GM06990 (cell line): Measurements from ENCODE around the gene EML2.
"Not testable (repeated sequence)": the region's sequence is repeated elsewhere in the genome, so short reads cannot be mapped to it uniquely, and the experiment has no call there.

ENCODE experiments used
- DNase-seq: peaks from one replicate; pipeline ENCODE4 v3.0.0-alpha.2; 2011; ENCODE audit not compliant: insufficient read length; ENCODE audit errors: extremely low read depth
- H3K27me3 ChIP-seq: replicated peaks from 2 replicates; pipeline ENCODE4 v1.6.0; 2011; ENCODE audit warnings: low read length; ENCODE audit not compliant: control insufficient read depth, insufficient read depth
- H3K36me3 ChIP-seq: 2 replicates; pipeline ENCODE4 v1.5.1; 2011; ENCODE audit warnings: low read length; ENCODE audit not compliant: control insufficient read depth, insufficient read depth
- H3K4me3 ChIP-seq: replicated peaks from 2 replicates; pipeline ENCODE4 v1.5.1; 2011; ENCODE audit warnings: low read depth, mild to moderate bottlenecking, control low read depth, low read length
- TF ChIP-seq, protein P1 (sequence below): IDR thresholded peaks from 2 replicates; pipeline ENCODE4 v1.5.1; 2011; ENCODE audit warnings: low read length, control low read depth, mild to moderate bottlenecking, inconsistent platforms; ENCODE audit not compliant: insufficient read depth, poor library complexity, severe bottlenecking

The EML2 gene

DNA sequence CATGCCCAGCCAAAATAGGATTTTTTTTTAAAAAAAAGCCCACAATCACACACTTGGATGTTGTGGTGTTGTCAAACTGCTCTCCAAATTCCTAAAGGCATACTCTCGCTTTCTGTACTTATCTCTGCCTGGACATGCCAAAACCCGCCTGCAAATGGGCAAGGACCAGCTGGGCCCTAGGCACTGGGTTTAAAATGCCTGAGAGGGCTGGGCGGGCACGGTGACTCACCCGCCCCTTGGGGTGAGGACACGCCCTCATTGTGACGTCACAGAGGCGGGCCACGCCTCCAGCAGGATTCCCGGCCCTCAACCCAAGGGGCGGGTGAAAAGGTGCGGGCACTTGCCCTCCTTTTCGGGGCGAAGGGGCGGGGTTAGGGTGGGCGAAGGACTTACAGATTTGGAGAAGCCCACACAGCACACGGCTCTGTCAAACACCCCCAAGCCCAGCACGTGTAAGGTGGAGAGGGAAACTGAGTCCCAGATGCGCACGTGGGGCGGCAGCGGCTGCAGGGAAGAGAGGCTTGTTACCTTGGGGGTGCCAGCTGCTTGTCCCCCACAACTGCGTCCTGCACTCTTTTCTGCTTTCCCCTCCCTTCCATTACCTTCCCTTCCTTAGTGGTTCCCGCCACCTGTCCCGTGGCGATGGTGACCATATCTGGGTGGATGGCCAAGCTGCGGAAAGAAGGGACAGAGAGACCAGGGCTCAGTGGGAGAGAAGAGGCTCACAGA, 6.6 kb downstream of the EML2 start:
- Histone ChIP-seq H3K4me3 (no peak overlapping the region), H3K27me3 (no peaks in the 10 kb centered on the region), H3K36me3 (peaks cover 13% of the 10 kb centered on the region)
- DNase-seq, result peak; percentile 62
- TF ChIP-seq, protein P1, sequence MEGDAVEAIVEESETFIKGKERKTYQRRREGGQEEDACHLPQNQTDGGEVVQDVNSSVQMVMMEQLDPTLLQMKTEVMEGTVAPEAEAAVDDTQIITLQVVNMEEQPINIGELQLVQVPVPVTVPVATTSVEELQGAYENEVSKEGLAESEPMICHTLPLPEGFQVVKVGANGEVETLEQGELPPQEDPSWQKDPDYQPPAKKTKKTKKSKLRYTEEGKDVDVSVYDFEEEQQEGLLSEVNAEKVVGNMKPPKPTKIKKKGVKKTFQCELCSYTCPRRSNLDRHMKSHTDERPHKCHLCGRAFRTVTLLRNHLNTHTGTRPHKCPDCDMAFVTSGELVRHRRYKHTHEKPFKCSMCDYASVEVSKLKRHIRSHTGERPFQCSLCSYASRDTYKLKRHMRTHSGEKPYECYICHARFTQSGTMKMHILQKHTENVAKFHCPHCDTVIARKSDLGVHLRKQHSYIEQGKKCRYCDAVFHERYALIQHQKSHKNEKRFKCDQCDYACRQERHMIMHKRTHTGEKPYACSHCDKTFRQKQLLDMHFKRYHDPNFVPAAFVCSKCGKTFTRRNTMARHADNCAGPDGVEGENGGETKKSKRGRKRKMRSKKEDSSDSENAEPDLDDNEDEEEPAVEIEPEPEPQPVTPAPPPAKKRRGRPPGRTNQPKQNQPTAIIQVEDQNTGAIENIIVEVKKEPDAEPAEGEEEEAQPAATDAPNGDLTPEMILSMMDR, result no peak

DNA sequence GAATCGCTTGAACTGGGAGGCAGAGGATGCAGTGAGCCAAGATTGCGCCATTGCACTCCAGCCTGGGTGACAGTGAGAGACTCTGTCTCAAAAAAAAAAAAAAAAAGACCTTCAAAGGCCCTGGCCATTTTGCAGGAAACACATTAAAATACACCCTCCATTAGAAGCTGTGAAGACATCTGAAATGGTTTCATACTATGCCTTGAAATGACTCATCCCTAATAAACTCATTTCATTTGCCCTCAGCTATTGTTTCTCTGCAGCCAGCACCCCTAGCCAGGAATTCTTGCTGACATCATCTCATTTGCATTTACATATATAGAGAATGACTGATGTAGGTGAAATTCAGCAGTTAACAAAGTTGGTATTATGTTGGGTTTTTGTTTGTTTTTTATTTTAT, 8.7 kb downstream of the EML2 start:
- Histone ChIP-seq H3K36me3 (peaks cover 17% of the 10 kb centered on the region), H3K27me3 (no peaks in the 10 kb centered on the region), H3K4me3 (no peak overlapping the region)
- TF ChIP-seq, protein P1, result no peak
- DNase-seq, result peak; percentile 58

DNA sequence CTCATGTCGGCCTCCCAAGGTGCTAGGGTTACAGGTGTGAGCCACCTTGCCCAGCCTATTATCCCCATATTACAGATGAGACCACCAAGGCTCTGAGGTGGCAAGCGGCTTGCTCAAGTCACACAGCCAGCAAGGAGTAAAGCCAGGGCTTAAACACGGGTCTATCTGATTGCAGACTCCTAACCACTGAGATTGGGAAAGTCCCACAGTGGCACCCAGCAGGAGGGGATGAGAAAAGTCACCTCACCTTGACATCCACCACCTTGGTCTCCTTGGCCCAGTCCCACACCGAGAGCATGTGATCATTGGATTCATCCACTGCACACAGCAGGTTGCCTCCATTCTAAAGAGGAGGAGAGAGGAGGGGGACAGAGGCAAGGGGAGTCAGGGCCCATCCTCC, 9.5 kb downstream of the EML2 start:
- Histone ChIP-seq H3K4me3 (no peak overlapping the region), H3K36me3 (peaks cover 19% of the 10 kb centered on the region), H3K27me3 (no peaks in the 10 kb centered on the region)
- no peak for DNase-seq
- TF ChIP-seq, protein P1, result no peak

DNA sequence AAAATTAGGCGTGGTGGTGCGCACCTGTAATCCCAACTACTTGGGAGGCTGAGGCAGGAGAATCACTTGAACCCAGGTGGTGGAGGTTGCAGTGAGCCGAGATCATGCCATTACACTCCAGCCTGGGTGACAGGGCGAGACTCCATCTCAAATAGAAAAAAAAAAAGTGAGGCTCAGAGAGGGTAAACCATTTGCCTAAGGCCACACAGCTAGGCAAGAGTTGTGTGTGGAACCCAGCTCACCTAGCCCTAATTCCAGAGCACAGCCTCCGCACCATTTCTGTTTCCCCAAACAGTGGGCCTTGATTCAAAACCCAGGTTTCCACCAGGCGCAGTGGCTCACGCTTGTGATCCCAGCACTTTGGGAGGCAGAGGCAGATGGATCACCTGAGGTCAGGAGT, 11.0 kb downstream of the EML2 start:
- H3K4me3 ChIP-seq, DNase-seq, H3K27me3 ChIP-seq: not testable (repeated sequence)
- H3K36me3 ChIP-seq, result peaks cover 21% of the 10 kb centered on the region

GRCh38 chr19:45623984-45624383, 15.2 kb downstream of the EML2 start:
- no peaks in the 10 kb centered on the region for H3K27me3 ChIP-seq
- TF ChIP-seq, protein P1, result no peak
- H3K4me3 ChIP-seq, result no peak overlapping the region
- H3K36me3 ChIP-seq, result peaks cover 27% of the 10 kb centered on the region
- DNase-seq, result no peak

- Histone ChIP-seq H3K4me3 (no peak overlapping the region), H3K36me3 (peaks cover 29% of the 10 kb centered on the region), H3K27me3 (no peaks in the 10 kb centered on the region)
- no peak for DNase-seq
- TF ChIP-seq, protein P1, result no peak
Measured at GRCh38 chr19:45621976-45622503, 17.2 kb downstream of the EML2 start.
